Stimulated activated CD8-positive, alpha-beta memory T cell treated with anti-CD3 and anti-CD28 coated beads, Interleukin-4, amount 100 ng/mL, for 4 hours (primary cell): ENCODE measurements around the gene ELMO1.

Experiments
- DNase-seq, 2 donors: peaks; one replicate each; pipeline ENCODE4 v3.0.0-alpha.2; 2020; ENCODE audit warnings: low read depth in 2 of 2, low spot score in 1 of 2

The ELMO1 gene

DNA sequence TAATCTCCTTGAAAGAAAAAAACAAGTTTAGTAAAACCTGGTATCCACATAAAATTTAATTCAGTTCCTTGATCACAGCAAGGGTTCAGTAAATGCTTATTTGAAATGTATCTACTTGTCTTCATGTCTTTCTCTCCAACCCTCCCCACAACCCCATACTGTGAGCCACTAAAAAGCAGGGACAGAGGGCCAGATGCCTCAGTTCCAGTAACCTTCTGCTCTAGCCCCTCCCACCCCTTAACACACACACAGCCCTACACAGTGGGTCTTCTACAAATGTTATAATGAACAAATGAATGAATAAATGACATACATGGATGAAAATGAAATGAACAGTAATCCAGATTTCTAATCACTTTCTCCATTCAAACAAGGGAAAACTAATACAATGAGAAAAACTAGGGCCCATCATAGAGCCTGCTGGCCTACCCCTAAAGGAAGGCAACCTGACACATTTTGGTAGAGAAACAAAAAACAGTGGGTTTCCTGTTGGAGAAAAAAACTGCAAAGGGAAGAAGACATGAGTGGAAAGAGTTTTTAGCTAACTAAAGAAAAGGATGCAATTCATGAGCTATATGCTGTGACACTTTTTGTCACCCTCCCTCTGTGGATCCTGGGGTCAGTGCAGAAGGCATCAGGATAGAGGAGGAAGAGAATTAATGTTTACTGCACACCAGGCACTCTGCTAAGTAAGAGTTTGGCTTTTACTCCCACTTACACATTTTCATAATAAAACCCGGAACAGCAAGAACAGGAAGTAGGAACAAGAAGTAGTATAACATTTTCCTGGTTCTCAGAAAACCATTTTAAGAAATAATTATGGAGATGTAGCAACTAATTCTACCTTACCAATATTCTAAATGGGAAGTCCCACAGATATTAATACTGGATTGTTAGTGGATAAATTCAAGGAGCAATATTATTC, 38.1 kb downstream of the ELMO1 start:
- no peak for DNase-seq

DNA sequence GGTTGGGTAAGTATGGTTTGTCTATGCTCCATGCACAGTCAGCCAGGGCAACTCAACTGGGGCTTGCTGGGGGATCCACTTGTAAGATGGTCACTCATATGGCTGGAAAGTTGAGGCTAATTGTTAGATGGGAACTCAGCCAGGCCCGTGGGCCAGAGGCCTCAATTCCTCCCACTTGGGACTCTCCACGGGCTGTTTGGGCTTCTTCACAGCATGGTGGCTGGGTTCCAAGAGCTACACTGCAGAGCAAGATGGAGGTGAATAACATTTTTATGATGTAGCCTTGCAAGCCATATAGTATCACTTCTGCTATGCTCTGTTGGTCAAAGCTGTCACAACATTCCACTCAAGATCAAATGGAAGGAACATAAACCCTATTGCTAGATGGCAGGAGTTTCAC, 39.2 kb downstream of the ELMO1 start:
- no peak for DNase-seq

DNA sequence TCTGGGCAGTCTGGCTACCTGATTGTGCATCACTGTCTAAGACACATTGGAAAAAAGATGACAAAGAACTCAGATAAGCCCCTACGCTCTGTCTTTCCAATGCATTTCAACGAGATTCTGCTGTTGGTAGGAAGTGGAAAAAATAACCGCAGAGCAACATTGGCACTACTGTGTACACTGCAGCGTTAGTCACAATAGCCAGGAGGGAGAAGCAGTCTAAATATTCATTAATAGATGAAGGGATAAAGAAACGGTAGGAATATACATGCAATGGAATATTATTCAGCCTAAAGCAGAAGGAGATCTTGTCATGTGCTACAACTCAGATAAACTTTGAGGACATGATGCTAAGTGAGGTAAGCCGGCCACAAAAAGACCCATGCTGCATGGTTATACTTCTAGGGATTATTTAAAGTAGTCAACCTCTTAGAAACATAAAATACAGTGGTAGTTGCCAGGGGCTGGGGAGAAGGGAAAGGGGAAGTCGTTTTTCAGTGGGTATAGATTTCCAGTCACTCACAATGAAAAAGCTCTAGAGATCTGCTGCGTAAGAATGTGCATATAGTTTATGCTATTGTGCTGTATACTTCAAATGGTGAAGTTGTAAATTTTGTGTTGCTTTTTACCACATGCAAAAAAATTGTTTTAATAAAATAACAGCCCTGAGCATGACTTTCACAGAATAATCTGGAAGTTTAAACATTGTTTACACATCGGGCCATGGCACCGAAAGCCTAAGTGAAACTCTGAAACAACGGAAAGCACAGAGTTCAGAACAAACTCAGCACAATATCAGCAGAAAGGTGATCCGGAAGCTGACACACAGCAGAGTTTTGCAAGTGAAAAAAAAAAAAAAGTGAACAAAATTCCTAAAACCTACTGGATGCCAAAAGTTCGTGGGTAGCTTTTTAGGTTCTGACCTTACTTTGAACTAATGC, 40.1 kb downstream of the ELMO1 start:
- DNase-seq: no peak

DNA sequence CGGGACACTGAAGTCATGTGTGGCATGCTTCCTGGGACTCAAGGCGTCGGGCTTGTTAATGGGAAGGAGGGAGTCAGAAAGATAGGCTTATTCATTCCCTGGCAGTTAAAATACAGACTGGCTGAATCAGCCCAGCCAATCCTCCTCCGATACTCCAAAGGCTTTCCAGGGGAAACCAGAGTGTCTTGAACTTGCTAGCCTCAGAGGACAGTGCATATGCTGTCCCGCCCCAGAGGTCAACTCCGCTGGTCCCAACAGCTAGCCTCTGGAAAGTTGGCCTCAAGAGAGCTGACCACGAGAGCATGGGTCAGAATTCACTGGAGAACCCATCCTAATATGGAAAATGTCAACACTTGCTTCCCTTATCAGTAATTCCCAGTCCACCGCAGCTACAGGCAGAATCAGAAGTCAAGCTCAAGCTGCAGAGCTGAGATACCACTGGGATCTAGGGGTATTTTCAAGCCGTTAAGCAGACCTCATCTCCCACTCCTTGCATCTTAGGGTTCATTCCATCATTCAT, 43.0 kb downstream of the ELMO1 start:
- no peak for DNase-seq

DNA sequence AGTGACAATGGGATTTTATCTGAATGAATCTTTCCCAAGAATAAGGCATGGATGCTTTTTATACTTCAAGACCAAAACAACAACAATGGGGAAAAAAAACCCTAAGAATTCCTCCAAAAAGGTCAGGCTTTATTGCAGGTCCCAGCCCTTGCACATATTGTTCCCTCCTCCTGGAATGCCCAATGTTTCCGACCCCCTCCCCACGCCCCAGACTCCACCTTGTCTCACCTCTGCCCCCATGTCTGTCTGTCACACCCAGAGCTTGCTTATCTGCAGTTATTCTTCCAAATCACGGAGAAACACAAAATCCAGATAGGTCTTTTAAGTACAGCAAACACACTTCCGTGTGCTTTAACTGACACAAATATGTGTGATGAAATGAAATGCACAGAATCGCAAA, 43.5 kb downstream of the ELMO1 start:
- DNase-seq: no peak

DNA sequence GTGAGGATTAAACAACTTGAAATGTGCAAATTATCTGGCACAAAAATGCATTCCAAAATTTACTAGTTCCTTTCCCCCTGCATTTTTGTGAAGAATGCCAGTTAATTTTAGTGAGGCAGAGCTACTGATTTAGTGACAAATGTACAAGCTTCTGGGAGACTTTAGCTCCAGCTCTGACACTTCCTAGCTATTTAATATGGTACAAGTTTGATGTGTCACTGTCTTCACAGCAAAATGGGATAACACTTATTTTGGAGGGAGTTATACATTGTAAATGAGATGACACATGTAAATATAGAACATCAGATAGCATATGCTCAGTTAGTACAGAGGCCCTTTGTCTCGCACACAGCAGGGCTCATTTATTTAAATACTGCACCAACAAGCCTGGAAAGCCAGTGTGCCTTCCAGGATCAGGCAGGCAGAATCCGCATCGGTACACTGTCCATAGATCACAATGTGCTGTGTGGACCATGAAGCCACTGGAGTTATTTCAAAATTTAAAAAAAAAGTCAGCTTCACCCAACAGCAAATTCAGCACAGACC, 48.7 kb downstream of the ELMO1 start:
- DNase-seq: no peak

DNA sequence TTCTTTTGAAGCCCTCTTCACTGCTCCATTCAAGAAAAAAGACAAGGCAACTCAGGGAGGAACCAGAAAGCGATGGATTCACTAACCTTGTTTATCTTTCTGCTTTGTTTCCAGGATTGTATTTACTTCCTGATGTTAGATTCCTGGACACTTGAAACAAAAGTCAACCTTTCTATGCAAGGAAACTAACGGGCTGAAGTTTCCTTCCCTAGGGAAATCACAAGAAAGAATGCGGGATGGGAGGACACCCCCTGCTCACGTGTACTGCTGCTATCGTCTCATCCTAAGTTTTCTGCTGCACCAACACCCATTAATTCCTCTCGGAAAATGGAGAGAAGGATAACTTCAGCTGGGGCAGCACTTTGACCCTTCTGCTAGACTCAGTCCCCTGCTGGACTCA, 50.3 kb downstream of the ELMO1 start:
- no peak for DNase-seq

DNA sequence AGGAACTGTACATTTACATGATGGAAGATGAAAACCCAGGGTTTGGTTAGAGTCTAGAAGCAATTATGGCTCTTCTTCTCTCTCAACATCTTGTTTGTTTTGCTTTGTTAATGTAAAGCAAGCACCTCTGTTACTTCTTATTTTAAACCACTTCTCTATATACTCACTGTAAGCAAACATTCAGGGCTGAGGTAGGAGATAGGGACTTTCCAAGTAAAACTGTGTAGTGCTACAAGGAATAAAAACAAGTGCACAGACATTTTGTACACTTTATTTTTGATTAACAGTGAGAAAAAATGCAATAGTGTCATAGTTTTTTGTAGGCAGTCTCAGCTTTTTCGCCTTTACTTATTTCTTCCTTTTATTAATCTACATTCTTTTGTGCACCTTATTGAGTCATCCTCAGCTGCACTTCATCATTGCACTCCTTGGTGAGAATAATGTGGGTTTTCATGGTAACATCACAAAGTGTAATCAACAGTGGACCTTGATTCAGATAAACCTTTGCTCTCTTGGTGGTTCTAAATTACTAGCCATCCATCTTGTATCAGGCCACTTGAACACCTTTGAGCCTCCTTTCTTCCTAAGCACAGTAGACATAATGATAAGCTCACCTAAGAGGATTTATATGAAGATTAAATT, 52.9 kb downstream of the ELMO1 start:
- DNase-seq: no peak

DNA sequence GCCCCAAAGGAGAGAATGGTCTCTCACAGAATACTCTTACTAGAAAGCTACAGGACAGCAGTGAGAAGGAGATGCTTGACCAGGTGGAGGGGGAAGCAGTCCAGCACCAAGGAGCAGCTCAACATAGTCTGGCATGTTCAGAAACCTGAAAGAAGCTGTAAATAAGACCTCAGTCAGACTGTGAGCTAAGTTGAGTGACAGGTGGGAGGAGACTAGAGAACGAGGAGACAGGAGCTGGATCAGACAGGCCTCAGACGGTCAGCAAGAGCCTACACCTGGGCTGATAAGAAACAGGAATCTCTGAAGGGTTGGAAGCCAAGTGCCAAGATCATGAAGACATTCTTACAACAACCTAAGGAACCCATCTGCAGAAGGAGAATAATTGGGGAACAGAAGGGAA, 54.5 kb downstream of the ELMO1 start:
- DNase-seq: no peak

DNA sequence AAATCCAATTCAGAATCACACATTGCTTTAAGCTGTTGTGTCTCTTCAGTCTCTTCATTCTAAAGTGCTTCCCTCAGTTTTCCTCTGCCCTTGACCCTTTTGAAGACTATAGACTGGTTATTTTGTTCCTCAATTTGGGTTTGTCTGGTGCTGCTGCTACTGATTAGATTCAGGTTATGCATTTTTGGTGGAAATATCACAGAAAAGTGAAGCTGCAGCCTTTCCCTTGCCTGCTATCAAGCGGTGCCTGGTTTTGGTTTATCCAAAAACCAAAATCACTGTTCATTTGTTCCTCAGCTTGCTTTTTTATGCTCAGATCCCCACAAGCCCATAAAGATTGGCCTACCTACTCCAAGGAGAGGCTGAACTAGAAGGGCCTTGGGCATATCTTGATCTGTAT, 55.2 kb downstream of the ELMO1 start:
- DNase-seq: no peak

DNA sequence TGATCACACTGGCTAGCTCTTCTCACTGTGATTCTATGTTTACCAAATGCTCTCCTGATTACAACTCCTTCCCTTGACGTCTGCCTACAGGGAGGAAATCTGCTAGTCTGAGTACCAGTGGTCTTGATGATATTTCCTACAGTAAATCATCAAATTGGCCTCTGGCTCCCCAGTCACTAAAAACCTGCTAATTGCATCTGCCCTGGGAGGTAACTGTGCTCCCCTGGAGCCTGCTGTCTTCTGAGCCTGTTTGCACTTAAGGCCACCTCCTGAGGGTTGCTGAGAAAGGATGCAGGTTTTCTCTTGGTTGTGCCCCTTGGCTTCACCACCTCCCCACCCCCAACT, 56.0 kb downstream of the ELMO1 start:
- DNase-seq: no peak

DNA sequence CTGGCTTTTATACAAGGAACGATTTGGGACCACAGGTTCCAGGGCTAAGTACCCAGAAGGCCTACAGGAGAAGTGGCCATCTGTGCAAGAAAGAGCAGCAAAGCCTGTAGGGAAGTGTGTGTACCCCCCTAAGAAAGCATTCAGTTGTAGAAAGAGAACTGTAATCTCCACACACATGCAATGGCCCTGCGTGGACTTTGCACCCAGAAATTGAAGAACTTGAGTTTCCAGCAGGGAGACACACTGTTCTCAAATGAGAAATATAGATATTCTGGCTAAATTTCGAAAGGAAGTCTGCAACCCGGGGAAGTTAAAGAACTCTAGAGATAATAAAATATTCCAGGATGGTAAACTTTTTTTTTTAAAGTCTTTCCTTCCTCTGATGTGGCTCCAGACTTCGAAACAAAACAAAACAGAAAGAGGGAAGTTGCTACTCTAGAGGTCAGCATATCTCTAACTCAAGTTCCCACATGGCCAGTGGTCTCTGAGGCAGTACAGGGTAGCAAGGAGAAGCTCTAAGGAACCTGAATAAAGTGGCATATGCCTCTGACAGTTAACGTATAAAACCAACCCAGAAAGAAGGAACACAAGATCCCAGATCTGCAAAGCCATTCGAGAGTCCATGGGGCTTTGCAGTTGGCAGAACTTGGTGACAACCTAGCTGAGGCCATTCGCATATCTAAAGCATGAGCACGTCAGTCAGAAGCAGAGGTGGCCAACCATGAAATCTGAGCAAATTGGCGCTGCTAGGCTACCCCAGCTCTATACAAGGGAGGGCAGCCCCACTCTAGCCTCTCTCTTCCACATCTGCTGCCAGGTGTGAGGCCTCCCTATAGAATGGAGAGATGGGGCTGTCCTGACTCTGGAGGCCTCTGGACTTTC, 56.6 kb downstream of the ELMO1 start:
- DNase-seq: no peak

DNA sequence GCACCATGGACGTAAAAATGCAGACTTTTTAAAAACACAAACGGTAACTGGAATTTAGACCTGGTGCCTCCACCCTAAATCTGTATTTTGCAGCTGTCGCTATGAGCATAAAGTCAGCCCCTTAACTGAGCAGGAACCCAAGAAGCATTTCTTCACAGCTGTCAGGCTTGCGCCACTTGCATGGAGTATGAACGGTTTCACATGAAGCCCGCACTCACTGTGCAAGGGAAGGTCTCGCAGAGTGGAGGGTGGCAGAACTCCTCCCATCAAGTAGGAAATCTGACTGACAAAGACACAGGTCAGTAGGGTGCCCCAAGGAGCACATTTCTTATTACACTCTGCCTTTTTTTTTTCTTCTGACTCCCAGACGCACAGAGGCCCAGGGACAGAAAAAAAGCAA, 58.5 kb downstream of the ELMO1 start:
- no peak for DNase-seq

DNA sequence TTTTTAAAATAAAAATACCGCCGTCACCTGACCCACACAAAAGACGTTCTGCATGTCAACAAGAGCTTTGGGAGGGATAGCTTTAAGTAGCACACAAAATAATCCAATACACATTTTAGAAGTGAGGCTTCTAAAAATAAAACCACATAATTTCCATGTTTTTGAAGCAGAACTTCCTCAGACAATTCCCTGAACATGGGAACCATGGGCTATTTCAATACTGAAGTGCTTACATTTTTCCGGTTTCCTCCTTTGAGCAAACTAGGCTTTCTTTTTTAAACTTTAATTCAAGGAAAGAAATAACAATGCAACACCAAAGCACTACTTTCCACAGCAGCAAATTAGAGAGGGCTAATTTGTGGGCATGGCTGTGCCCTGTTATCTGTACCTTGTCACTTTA, 59.9 kb downstream of the ELMO1 start:
- DNase-seq: no peak

DNA sequence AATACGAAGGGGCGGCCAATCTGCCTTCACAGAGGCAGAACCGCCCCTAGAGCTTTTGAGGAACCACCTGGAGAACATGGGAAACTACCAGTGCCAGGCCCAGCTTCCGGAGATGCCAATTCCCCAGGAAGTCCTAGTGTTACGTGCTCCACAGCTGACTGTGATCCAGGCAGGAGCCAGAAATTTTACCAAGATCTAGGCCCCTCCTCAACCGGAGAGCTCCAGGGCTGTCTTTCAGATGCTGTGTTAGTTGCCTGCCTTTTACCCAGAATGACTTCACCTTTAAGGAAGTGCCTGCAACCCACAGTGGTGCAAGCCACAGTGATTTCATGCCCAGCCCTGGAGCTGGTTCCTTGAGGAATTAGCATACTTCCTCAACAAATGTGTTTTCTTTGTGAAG, 62.9 kb downstream of the ELMO1 start:
- no peak for DNase-seq

DNA sequence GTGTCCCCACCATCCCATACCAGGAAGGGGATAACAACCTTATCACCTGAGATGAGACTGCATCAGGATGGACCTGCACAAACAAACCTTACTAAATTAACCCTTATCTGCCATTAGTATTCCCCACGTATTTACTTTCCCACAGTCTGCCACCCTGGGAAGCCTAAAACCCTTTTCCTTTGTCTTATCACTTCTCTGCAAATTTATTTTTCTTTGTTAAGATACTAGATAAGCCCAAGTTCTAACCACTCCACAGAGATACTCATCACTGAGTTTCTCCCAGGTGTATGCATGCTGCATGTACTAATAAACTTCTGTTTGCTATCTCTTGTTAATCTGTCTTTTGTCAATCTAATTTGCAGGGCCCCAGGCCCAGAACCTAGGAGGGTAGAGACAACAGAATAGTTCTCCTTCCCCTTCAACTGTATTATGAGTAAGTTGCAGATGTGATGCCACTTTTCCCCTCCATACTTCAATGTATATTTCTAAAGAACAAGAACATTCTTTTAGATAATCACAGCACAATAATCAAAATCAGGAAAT, 66.0 kb downstream of the ELMO1 start:
- no peak for DNase-seq

DNA sequence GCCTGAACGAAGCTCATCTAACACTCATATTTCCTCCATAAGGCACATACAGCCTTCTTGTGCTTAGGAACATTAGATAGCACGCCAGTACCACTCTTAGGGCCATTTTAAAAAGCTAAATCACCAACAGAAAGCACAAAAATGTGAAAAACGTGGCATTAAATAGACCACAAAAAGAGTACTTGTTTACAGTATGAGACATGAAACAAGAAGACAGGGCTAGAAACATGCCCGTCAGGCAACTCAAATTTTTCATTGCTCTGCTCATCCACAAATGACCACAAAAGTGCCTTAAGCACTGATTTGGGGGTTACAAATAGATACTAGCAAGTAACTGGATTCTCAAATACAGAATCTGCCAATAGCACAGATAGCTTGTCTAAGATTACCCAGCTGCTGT, 67.8 kb downstream of the ELMO1 start:
- no peak for DNase-seq

DNA sequence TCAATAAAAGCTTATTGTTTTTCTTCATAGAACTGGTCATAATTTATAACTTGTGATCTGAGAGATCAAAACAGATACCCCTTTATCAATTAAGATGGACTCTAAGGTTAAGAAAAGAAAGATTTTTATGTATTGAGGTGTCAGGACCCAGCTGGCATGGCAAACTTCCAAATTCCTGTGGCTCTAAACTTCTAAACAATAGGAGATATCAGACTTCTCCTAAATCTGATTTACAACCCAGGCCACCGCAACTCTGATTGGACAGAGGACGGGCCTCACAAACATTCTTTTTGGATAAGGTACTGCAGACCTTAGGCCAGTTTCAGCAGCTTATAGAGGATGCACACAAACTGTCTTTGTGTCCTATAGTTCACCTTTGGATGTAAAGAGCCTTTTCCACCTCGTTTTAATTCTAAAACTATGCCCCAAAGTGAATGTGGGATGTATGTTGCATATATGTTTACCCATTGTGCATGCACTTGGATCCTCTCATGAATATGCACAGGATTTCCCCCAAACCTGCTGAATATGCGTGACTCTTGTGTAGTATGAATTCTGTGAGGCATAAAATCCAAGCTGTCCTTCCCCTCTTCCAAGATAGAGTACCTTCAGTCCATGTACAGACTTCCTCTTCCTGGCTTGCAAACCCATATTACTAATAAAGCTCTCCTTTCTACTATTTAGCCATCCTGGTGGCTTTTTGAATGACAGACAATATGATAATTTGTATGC, 69.0 kb downstream of the ELMO1 start:
- no peak for DNase-seq

DNA sequence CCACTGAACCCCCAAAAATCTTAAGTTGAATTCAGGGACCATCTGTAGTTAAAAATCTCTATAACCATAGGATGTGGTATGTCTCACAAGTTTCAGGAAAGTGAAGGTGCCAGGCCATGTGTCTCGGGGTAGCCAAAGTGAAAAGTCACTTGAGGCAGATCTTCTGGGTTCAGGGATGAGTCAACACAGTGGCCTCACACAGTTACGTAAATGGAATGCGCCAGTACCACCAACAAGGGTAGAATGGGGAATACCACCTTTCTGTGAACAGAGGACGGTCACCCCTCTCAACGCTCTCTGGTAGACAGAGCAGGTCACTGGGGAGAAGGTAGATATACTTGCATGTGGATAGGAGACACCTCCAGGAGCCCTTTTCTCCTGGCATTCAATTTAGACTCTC, 71.4 kb downstream of the ELMO1 start:
- DNase-seq: no peak
